ENCODE measurements around the gene RAVER2. TPM values are rescaled to one million over a fixed set of nuclear protein-coding genes. Genes with fewer than 3 reads are reported as not detected.

RAVER2 gene
- total RNA-seq, 1 donor from 2014 or later = 12.6 TPM

- no peak for TF ChIP-seq CTCF (IDR thresholded peaks at IDR 0.05; ENCODE audit: insufficient read depth, low read length, poor library complexity, severe bottlenecking)
- Histone ChIP-seq H3K27me3 (ENCODE audit: control insufficient read depth, insufficient read depth, low read length) (no peaks in the 10 kb centered on the region), H3K4me3 (ENCODE audit: low read depth, low read length) (no peak overlapping the region), H3K36me3 (ENCODE audit: control insufficient read depth, insufficient read depth, low read length) (peaks cover 3% of the 10 kb centered on the region)
- no peak for DNase-seq (ENCODE audit: low read depth)
These were observed 98.8 kb downstream of the RAVER2 start for GRCh38 chr1:64843675-64844074.

DNA sequence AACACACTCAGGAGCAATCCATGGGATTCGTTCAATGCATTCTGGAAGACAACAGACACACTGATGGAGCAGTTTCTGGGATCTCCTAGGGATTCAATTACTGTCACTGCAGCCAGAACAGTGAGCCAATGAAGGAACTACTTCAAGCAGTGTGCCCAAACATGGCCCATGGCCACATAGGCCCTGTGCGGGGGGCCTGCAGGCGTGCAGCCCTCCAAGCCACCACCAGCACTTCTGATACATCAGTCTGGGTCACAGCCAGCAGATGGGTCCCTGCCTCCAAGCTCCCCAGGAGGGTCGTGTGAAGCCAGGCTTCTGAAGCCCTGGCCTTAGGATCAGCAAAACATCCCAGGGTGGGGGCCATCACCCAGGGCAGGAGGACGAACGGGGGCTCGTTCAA, 99.3 kb downstream of the RAVER2 start:
- no peak for DNase-seq (ENCODE audit: low read depth)
- peaks cover 5% of the 10 kb centered on the region for H3K36me3 ChIP-seq (ENCODE audit: control insufficient read depth, insufficient read depth, low read length)
- H3K4me3 ChIP-seq (ENCODE audit: low read depth, low read length) = no peak overlapping the region
- TF ChIP-seq CTCF (IDR thresholded peaks at IDR 0.05; ENCODE audit: insufficient read depth, low read length, poor library complexity, severe bottlenecking) = no peak
- H3K27me3 ChIP-seq (ENCODE audit: control insufficient read depth, insufficient read depth, low read length) = no peaks in the 10 kb centered on the region

DNA sequence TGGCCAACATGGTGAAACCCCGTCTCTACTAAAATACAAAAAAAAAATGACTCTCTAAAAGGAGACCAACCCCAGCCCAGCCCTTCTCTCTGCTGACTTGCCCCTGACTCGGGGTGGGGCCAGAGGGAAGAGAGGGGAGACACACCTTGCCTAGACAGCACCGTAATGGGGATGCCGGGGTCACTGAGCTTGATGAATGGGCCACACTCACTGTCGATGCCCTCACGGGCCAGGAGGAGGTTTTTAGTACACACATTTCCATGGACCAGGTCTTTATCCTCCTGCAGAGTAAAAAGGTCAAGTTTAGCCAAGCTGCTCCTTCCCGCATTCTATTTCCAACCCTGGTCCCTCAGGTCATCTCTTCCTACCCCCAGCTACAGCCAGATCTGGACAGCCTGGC, 99.7 kb downstream of the RAVER2 start:
- H3K27me3 ChIP-seq (ENCODE audit: control insufficient read depth, insufficient read depth, low read length) = no peaks in the 10 kb centered on the region
- peaks cover 5% of the 10 kb centered on the region for H3K36me3 ChIP-seq (ENCODE audit: control insufficient read depth, insufficient read depth, low read length)
- no peak for TF ChIP-seq CTCF (IDR thresholded peaks at IDR 0.05; ENCODE audit: insufficient read depth, low read length, poor library complexity, severe bottlenecking)
- DNase-seq (ENCODE audit: low read depth) = no peak
- H3K4me3 ChIP-seq (ENCODE audit: low read depth, low read length) = no peak overlapping the region

DNA sequence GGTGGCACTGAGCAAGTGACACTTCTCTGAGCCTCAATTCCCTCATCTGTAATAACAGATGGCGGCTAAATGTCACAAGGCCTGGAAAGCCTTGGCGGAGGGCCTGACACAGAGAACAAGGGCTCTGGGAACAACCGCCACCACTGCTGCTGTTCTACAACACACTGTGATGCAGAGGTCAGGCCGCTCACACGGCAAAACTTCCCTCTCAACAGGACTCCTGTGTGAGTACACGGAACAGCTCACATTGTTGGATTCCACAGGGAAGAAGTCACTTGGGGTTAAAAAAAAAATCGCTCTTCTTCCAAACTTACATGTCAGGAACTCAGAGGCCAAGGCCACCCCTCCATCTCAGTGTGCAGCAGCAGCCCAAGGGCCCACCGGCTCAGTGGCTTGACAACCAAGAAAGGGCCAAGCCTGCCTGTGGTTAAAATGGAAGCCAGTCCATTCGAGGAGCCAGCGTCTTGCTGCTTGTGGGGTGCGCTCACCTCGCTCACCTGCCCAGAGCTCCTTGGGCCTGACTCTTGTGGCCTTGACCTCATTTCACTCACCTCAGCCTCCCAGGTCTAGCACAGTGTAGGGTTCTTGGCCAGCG, 101.1 kb downstream of the RAVER2 start:
- Histone ChIP-seq H3K4me3 (ENCODE audit: low read depth, low read length) (no peak overlapping the region), H3K36me3 (ENCODE audit: control insufficient read depth, insufficient read depth, low read length) (peaks cover 5% of the 10 kb centered on the region), H3K27me3 (ENCODE audit: control insufficient read depth, insufficient read depth, low read length) (no peaks in the 10 kb centered on the region)
- DNase-seq (ENCODE audit: low read depth) = no peak
- no peak for TF ChIP-seq CTCF (IDR thresholded peaks at IDR 0.05; ENCODE audit: insufficient read depth, low read length, poor library complexity, severe bottlenecking)

DNA sequence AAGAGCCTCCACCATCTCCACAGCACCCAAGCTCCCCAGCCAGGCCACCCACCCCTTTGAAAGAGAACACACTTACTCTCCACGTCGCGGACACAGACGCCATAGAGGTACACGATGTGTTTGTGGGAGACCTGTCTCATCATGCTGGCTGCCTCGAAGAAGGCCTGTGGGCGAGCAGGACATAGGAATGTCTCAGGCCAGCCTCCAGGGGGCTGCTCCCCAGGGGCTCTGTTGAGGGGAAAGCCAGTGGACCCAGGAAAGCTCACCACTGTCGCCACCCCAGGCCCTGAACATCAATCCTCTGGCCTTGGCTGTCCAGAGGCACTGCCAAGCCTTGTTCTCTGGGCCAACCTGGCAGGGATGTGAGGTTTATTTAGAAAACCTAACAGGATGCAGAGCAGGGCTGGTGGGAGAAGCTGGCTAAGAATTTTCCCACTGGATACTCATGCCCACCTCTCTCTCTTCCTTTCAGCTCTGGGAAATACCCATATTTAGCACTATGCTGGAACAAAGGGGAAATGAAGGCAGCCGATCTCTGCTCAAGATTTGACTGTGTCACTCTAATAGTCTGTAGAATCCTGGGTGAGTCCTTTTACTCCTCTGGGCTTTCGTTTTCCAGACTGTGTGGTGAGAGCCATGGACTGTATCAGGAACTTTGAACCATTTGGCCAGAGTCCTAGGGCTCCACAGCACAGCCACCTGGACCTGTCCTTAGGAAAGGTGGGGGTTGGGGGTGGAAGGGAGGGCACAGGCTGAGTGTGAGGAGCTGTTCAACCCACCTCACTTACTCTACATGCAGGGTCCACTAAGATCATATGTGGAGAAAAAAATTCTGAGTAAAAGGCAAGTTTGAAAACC, 101.9 kb downstream of the RAVER2 start:
- Histone ChIP-seq H3K4me3 (ENCODE audit: low read depth, low read length) (no peak overlapping the region), H3K27me3 (ENCODE audit: control insufficient read depth, insufficient read depth, low read length) (no peaks in the 10 kb centered on the region), H3K36me3 (ENCODE audit: control insufficient read depth, insufficient read depth, low read length) (peaks cover 5% of the 10 kb centered on the region)
- no peak for DNase-seq (ENCODE audit: low read depth)
- TF ChIP-seq CTCF (IDR thresholded peaks at IDR 0.05; ENCODE audit: insufficient read depth, low read length, poor library complexity, severe bottlenecking) = no peak
